GM18499 (cell line): ENCODE data around the gene FAHD2B.
"Not testable (repeated sequence)": the region's sequence is repeated elsewhere in the genome, so short reads cannot be mapped to it uniquely, and the experiment has no call there.

Experiments
- ATAC-seq: cut with Tn5 transposase; IDR thresholded peaks from one replicate; pipeline ENCODE4 v1.9.1; 2021; ENCODE audit warnings: moderate number of reproducible peaks; ENCODE audit not compliant: insufficient read depth, unreplicated experiment

FAHD2B gene, protein sequence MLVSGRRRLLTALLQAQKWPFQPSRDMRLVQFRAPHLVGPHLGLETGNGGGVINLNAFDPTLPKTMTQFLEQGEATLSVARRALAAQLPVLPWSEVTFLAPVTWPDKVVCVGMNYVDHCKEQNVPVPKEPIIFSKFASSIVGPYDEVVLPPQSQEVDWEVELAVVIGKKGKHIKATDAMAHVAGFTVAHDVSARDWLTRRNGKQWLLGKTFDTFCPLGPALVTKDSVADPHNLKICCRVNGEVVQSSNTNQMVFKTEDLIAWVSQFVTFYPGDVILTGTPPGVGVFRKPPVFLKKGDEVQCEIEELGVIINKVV

GRCh38 chr2:97094772-97095611 lies at the start of gene FAHD2B:
FAHD2B (minus strand) TSS chr2:97094882; CDS start chr2:97091706, 3,176 bp downstream.
- not testable (repeated sequence) for ATAC-seq

DNA sequence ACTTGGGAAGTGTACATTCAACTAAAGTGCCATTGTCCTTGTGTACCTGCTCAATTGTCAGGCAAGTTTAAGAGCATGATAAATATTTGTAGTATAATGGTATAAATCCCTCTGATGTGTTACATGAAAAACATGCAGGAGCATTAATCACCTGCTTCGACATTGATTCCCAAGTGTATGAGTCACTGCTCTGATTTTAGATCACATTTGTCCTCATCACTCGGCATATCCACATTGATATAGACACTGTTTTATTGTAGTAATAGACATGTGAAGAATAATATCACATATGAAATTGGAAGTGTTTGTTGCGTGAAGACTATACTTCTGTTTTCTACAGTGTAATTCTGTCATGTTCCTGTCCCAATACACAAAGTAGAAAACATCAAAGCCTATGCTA lies 49.3 kb upstream of the FAHD2B start:
- not testable (repeated sequence) for ATAC-seq

DNA sequence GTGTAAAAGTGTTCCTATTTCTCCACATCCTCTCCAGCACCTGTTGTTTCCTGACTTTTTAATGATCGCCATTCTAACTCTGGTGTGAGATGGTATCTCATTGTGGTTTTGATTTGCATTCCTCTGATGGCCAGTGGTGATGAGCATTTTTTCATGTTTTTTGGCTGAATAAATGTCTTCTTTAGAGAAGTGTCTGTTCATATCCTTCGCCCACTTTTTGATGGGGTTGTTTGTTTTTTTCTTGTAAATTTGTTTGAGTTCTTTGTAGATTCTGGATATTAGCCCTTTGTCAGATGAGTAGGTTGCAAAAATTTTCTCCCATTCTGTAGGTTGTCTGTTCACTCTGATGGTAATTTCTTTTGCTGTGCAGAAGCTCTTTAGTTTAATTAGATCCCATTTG lies 34.4 kb upstream of the FAHD2B start:
- ATAC-seq = not testable (repeated sequence)

- not testable (repeated sequence) for ATAC-seq
These were observed 19.2 kb upstream of the FAHD2B start for GRCh38 chr2:97113882-97114255.

DNA sequence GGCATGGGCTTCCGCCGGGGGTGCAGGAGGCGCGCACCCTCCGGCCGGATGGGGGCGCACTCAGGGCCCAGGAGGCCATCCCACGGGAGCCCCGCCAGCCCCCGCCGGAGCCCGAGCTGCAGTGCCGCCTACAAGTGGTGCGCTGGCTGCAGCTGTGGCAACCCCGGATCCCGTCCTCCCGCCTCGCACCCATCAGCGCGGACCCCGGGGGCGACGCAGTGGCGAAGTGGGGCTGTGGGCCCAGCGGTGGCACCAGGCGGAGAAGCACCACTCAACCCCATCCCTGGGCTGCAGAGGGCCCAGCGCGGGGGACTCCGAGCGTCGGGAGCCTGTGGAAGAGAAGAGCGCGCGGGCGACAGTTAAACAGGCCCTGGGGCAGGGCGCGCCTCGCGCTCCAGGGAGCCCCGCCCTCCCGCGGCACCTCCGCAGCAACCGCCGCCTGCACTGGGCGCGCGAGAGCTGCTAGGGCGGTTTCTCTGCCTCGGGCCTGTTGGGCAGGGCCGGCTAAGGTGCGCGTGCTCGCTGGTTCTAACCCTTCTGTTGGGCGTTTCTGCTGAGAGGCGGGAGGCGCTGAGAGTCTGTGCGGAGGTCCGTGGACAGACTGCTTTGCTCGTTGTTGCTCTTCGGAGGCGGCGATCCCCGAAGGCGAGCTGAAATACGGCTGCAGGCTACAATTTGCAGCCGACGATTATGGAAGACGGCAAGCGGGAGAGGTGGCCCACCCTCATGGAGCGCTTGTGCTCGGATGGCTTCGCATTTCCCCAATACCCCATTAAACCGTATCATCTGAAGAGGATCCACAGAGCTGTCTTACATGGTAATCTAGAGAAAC lies 18.6 kb upstream of the FAHD2B start, which contains the start of gene ANKRD36:
TSS of gene ANKRD36 (plus strand) at position 104 of the 832 bp plus-strand sequence. CDS start at position 691, 587 bp downstream.
- peak; percentile 59 for ATAC-seq

- not testable (repeated sequence) for ATAC-seq
These were observed 17.8 kb upstream of the FAHD2B start for GRCh38 chr2:97112320-97113049.

DNA sequence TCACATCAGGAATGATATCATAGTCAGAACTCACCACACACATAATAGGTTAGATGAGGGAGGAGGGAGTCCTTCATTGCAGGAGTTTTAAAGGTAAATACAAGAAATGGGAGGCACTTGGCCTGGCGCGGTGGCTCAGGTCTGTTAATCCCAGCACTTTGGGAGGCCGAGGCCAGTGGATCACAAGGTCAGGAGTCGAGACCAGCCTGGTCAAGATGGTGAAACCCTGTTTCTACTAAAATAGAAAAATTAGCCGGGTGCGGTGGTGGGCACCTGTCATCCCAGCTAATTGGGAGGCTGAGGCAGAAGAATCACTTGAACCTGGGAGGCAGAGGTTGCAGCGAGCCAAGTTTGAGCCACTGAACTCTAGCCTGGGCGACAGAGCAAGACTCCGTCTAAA lies 16.6 kb upstream of the FAHD2B start:
- not testable (repeated sequence) for ATAC-seq

DNA sequence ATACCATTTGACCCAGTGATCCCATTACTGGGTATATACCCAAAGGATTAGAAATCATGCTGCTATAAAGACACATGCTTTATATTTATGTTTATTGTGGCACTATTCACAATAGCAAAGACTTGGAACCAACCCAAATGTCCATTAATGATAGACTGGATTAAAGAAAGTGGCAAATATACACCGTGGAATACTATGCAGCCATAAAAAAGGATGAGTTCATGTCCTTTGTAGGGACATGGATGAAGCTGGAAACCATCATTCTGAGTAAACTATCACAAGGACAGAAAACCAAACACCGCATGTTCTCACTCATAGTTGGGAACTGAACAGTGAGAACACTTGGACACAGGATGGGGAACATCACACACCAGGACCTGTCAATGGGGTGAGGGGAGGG lies 12.2 kb upstream of the FAHD2B start:
- ATAC-seq = not testable (repeated sequence)

GRCh38 chr2:97098786-97099372 lies 4.2 kb upstream of the FAHD2B start:
- not testable (repeated sequence) for ATAC-seq

- ATAC-seq = no peak
These were observed 979 bp upstream of the FAHD2B start for GRCh38 chr2:97095661-97096060.

DNA sequence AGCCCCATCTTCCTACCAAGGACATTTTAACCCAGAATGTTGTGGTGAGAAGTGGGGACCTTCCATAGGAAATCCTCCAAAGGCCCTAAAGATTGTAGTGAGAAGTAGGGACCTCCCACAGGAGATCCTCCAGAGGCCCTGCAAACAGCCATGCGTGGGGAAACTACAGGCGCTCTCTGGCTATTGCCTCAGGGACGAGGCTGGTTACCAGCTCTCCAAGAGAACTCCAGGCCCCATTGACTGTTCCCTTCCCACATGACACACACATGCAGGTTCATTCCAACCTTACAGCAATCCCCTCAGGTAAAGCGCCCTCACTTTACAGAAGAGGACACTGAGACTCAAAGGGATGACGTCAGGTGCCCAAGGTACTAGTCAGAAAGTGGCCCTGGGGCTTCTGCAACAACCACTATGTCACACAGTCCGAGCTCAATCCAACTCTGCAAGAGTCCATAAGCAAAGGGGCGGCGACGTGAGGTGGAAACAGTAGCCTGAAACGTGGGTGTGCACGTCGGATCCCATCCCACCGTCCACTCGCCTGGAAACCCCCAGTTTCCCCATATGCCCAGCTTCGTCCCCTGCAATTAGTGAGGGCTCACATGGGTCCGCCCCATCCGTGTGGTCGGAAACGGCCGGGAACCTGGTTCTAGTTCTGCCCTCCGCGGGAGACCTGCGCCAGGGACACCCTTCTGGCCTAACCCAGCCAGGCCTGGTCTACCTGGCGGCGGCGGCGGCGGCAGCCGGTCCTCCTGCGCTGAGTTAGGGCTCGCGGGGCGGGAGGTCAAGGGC lies 505 bp downstream of the FAHD2B start:
- not testable (repeated sequence) for ATAC-seq

DNA sequence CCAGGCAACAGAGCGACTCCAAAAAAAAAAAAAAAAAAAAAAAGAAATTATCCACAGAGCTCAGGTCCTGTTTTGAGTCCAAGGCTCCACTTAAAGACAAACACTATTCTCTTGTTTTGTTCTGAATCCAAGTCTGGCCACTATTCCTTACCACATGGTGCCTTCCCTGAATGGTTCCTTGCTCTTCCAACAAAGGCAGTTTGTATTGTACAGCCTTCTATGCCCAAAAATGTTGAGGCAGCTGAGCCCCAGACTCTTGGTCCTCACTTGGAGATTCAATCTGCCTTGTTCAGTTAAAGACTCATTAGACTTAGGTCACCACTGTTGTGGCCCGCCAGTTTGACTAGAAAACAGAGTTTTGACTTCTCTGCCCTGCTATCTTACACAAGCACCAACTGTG lies 1.7 kb downstream of the FAHD2B start:
- not testable (repeated sequence) for ATAC-seq

DNA sequence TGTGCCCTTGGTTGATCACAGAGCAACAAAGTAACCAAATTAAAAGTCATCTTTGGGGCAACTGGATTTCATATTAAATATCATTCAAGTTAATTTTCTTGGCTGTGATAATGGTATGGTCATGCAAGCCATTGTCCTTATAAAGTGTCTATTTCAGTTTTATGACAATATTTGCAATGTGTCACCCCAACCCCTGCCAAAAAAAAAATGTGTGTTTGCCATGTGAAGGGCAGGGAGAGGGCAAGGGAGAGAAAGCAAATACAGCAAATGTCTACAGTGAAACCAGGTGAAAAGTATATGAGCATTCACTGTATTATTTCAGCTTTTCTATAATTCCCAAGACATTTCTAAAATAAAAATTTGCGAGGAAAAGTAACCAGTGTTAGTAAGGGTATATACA lies 6.0 kb downstream of the FAHD2B start:
- not testable (repeated sequence) for ATAC-seq

DNA sequence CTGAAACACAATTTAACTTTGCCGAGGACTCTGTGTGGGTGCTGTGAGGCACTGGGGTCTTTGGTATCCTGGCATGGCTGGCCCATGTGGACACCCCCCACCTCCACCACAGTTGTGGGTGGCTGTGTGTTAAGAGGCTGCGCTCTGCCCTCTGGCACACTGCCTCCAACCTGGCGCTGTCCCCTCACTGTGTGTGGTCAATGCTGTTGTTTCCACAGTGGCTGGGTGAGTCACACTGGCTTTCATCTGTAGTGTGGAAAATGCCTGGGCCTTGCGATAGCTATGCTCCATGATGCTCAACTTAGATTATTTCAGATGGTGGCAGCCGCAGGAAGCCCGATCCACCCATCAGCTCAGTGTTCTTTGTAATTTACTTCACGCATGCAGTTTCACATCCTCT lies 9.6 kb downstream of the FAHD2B start:
- not testable (repeated sequence) for ATAC-seq

DNA sequence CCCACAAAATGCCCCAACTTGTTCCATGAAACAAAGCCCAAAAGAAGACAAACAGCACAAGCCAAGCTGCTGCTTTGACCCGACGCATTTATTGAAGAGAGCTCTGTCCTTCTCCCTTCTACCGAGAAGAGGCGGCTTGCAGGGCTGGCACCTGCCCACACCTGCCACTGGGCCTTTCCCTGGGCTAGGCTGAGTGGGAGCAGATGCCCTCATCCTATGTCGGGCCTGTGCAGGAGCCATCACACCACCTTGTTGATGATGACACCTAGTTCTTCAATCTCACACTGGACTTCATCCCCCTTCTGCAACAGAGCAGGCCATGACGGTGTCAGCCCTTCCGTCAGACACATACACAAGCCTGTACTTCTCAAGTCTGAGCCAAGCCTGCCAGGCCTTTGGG lies 11.2 kb downstream of the FAHD2B start:
- not testable (repeated sequence) for ATAC-seq

DNA sequence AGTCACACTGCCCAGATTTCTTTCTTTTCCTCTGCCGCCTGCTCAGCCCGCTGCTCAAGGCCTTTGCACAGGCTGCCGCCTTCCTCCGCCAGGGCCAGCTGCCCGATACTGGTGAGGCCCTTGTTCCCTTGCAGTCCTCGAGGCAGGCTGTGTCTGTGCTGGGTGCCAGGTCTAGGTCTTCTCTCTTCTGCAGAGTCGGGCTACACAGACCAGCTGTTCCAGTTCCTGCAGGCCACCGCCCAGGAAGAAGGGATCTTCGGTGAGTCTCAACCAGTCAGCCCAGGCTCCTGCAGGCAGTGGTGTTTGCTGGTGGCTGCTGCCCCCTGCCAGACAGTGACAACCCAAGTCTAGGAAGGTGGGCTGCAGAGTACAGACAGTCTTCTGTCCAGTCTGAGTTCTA lies 12.5 kb downstream of the FAHD2B start:
- ATAC-seq = not testable (repeated sequence)

GRCh38 chr2:97080855-97081254 lies 13.8 kb downstream of the FAHD2B start:
- ATAC-seq = not testable (repeated sequence)

- not testable (repeated sequence) for ATAC-seq
These were observed 17.5 kb downstream of the FAHD2B start for GRCh38 chr2:97077213-97077612.

DNA sequence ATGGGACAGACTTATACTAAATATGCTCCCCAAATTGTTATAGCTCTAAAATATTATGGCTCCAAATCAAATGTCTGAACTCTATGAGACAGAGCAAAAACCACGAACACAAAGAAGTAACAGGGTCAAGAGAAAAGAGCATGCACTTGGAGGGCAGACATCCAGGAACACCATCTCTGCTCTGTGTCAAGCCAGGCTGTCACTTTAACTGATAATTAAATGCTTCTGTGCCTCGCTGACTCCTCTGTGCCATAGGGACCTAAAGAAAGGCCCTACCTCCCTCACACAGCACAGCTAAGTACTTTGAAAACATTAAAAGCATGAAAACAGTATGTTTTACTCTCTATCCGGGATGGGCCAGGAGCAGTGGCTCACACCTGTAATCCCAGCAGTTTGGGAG lies 23.8 kb downstream of the FAHD2B start:
- ATAC-seq = not testable (repeated sequence)
